ENCODE measurements around the gene FAM3A. TPM values are rescaled to one million over a fixed set of nuclear protein-coding genes. Genes with fewer than 3 reads are reported as not detected.

The FAM3A gene
- total and polyA plus RNA-seq, 9 of the 15 experiments (the other 6 are each of a cell fraction or from before 2014, with no cell fraction given), result 0.75 to 70.6 (median 27.0) TPM

GRCh38 chrX:154490414-154491083 lies 25.5 kb downstream of the FAM3A start, which contains the start of gene SLC10A3 (continued):
- TF ChIP-seq ZNF133 (CRISPR knock-in tag; IDR thresholded peaks at IDR 0.05) (no peak), ZNF561 (CRISPR knock-in tag; conservative IDR thresholded peaks at IDR 0.05) (no peak), ZNF778 (CRISPR knock-in tag; IDR thresholded peaks at IDR 0.05) (no peak), HOMEZ (CRISPR knock-in tag; IDR thresholded peaks at IDR 0.05) (no peak), PPARD (CRISPR knock-in tag; IDR thresholded peaks at IDR 0.05) (no peak), SAP30 (IDR thresholded peaks at IDR 0.05; ENCODE audit: borderline replicate concordance, insufficient read depth, low read depth, low read length, poor library complexity, severe bottlenecking) (no peak), GMEB1 (CRISPR knock-in tag; IDR thresholded peaks at IDR 0.05) (0 out of 2 replicates have a peak, but pooled peaks have one; percentile 2), BRF1 (IDR thresholded peaks at IDR 0.05; ENCODE audit: borderline replicate concordance, extremely low read depth, insufficient read length) (no peak), TCFL5 (CRISPR knock-in tag; conservative IDR thresholded peaks at IDR 0.05) (no peak), KDM5B (IDR thresholded peaks at IDR 0.05; ENCODE audit: insufficient replicate concordance, low read depth, low read length) (peak; percentile 83), RFX5 (IDR thresholded peaks at IDR 0.05; ENCODE audit: low read depth, low read length) (no peak), NFATC3 (IDR thresholded peaks at IDR 0.05) (no peak), NCOA1 (IDR thresholded peaks at IDR 0.05; ENCODE audit: low read depth) (no peak), ZBTB2 (IDR thresholded peaks at IDR 0.05) (no peak), PYGO2 (tag; IDR thresholded peaks at IDR 0.05) (no peak), SNRNP70 (optimal IDR thresholded peaks at IDR 0.05; ENCODE audit: low read depth, low read length) (no peak), FOXJ2 (tag; IDR thresholded peaks at IDR 0.05) (no peak; the same call in 1 of the 2 replicates), SPI1 (IDR thresholded peaks at IDR 0.05; ENCODE audit: borderline replicate concordance, low read depth, low read length) (no peak), ZNF511 (CRISPR knock-in tag; IDR thresholded peaks at IDR 0.05) (no peak), KLF16 (IDR thresholded peaks at IDR 0.05) (no peak), THRAP3 (IDR thresholded peaks at IDR 0.05; ENCODE audit: borderline replicate concordance) (no peak), CBX8 (IDR thresholded peaks at IDR 0.05; ENCODE audit: borderline replicate concordance, extremely low read depth, low read depth, low read length, poor library complexity, severe bottlenecking) (no peak)
- TF ChIP-seq, protein P1, sequence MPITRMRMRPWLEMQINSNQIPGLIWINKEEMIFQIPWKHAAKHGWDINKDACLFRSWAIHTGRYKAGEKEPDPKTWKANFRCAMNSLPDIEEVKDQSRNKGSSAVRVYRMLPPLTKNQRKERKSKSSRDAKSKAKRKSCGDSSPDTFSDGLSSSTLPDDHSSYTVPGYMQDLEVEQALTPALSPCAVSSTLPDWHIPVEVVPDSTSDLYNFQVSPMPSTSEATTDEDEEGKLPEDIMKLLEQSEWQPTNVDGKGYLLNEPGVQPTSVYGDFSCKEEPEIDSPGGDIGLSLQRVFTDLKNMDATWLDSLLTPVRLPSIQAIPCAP (CRISPR knock-in tag; IDR thresholded peaks at IDR 0.05; ENCODE audit: borderline replicate concordance), result no peak
